HEK293 (cell line): Measurements from ENCODE around the gene EEF1A2.

Experiments
- CTCF ChIA-PET: fragments of 350-600 bp; formaldehyde crosslinking; extraction: SDS; loops from one replicate; lab custom pipeline; 2021; ENCODE audit warnings: antibody characterized with exemption; lab: Yijun Ruan, JAX
- POLR2A ChIA-PET: fragments of 300-600 bp; formaldehyde crosslinking; extraction: SDS; loops from one replicate; lab custom pipeline; 2020; ENCODE audit warnings: antibody characterized with exemption, inconsistent platforms; lab: Yijun Ruan, JAX
- H3K27ac ChIP-seq: fragments of 200-500 bp; sonication (Bioruptor generic); 2 replicates; pipeline ENCODE4 v1.5.1; 2014; ENCODE audit warnings: low read depth, low read length, control low read depth, inconsistent platforms; ENCODE audit errors: extremely low read depth
- H3K36me3 ChIP-seq, 2 experiments: fragments of 200-500 bp in 1 of 2; sonication (Bioruptor generic) in 1 of 2; 1 replicate in 1 of 2; 2 replicates in 1 of 2; pipeline ENCODE4 v1.5.1; 2014 to 2017; ENCODE audit warnings: inconsistent platforms in 2 of 2, low read length in 2 of 2; ENCODE audit not compliant: control insufficient read depth in 2 of 2, insufficient read depth in 1 of 2
- H3K4me1 ChIP-seq: fragments of 200-500 bp; sonication (Bioruptor generic); 2 replicates; pipeline ENCODE4 v1.5.1; 2014; ENCODE audit warnings: mild to moderate bottlenecking, low read length, inconsistent platforms; ENCODE audit not compliant: control insufficient read depth, insufficient read depth
- H3K4me3 ChIP-seq: 2 replicates; pipeline ENCODE4 v1.5.1; 2011; ENCODE audit warnings: low read depth, mild to moderate bottlenecking, control low read depth, low read length, moderate library complexity
- H3K9me3 ChIP-seq: fragments of 200-500 bp; sonication (Bioruptor generic); 2 replicates; pipeline ENCODE4 v1.5.1; 2014; ENCODE audit warnings: low read depth, low read length, inconsistent platforms; ENCODE audit not compliant: control insufficient read depth, insufficient read depth
- EGR2 ChIP-seq: fragments of 450-650 bp; formaldehyde crosslinking; IDR thresholded peaks from 2 replicates; pipeline ENCODE4 v1.5.1; 2016; ENCODE audit warnings: low read depth, missing biosample characterization, missing genetic modification characterization
- GLIS1 ChIP-seq: fragments of 450-650 bp; formaldehyde crosslinking; IDR thresholded peaks from 2 replicates; pipeline ENCODE4 v1.5.1; 2016; ENCODE audit warnings: missing biosample characterization, missing genetic modification characterization
- GLIS2 ChIP-seq: fragments of 450-650 bp; formaldehyde crosslinking; IDR thresholded peaks from 2 replicates; pipeline ENCODE4 v1.5.1; 2016; ENCODE audit warnings: missing biosample characterization, missing genetic modification characterization
- INSM2 ChIP-seq: fragments of 450-650 bp; formaldehyde crosslinking; IDR thresholded peaks from 2 replicates; pipeline ENCODE4 v1.5.1; 2016; ENCODE audit warnings: missing biosample characterization, missing genetic modification characterization
- ZIC2 ChIP-seq: fragments of 450-650 bp; formaldehyde crosslinking; IDR thresholded peaks from 2 replicates; pipeline ENCODE4 v1.5.1; 2016; ENCODE audit warnings: missing biosample characterization, missing genetic modification characterization
- ZNF114 ChIP-seq: fragments of 450-650 bp; formaldehyde crosslinking; IDR thresholded peaks from 2 replicates; pipeline ENCODE4 v1.5.0; 2017; ENCODE audit warnings: missing biosample characterization, missing genetic modification characterization
- ZNF121 ChIP-seq: fragments of 450-650 bp; formaldehyde crosslinking; IDR thresholded peaks from 2 replicates; pipeline ENCODE4 v1.5.1; 2016; ENCODE audit warnings: missing biosample characterization, missing genetic modification characterization
- ZNF292 ChIP-seq: fragments of 450-650 bp; formaldehyde crosslinking; IDR thresholded peaks from 2 replicates; pipeline ENCODE4 v1.5.1; 2016; ENCODE audit warnings: low read depth, missing biosample characterization, missing genetic modification characterization, borderline replicate concordance
- ZNF423 ChIP-seq: fragments of 450-650 bp; formaldehyde crosslinking; IDR thresholded peaks from 2 replicates; pipeline ENCODE4 v1.5.1; 2016; ENCODE audit warnings: missing biosample characterization, missing genetic modification characterization
- ZNF433 ChIP-seq: fragments of 450-650 bp; formaldehyde crosslinking; IDR thresholded peaks from 2 replicates; pipeline ENCODE4 v1.5.1; 2016; ENCODE audit warnings: missing biosample characterization, missing genetic modification characterization, low read depth
- ZNF548 ChIP-seq: fragments of 450-650 bp; formaldehyde crosslinking; IDR thresholded peaks from 2 replicates; pipeline ENCODE4 v1.5.1; 2016; ENCODE audit warnings: missing biosample characterization, missing genetic modification characterization
- ZNF610 ChIP-seq: fragments of 450-650 bp; formaldehyde crosslinking; IDR thresholded peaks from 2 replicates; pipeline ENCODE4 v1.5.1; 2016; ENCODE audit warnings: missing biosample characterization, missing genetic modification characterization, borderline replicate concordance
- ZNF677 ChIP-seq: fragments of 450-650 bp; IDR thresholded peaks from 2 replicates; pipeline ENCODE4 v1.5.0; 2018; ENCODE audit warnings: missing biosample characterization, mild to moderate bottlenecking, missing genetic modification characterization, moderate library complexity
- ZNF830 ChIP-seq: fragments of 450-650 bp; IDR thresholded peaks from 2 replicates; pipeline ENCODE4 v1.5.0; 2018; ENCODE audit warnings: missing biosample characterization, missing genetic modification characterization, low read depth, mild to moderate bottlenecking, moderate library complexity
- TF ChIP-seq, protein P1 (sequence below): fragments of 450-650 bp; formaldehyde crosslinking; IDR thresholded peaks from 2 replicates; pipeline ENCODE4 v1.5.1; 2016; ENCODE audit warnings: missing biosample characterization, missing genetic modification characterization
- TF ChIP-seq, protein P2 (sequence below): fragments of 450-650 bp; formaldehyde crosslinking; IDR thresholded peaks from 2 replicates; pipeline ENCODE4 v1.5.1; 2016; ENCODE audit warnings: missing biosample characterization, missing genetic modification characterization
- TF ChIP-seq, protein P3 (sequence below): fragments of 450-650 bp; formaldehyde crosslinking; IDR thresholded peaks from 2 replicates; pipeline ENCODE4 v1.5.1; 2016; ENCODE audit warnings: missing biosample characterization, missing genetic modification characterization
- TF ChIP-seq, protein P4 (sequence below): fragments of 450-650 bp; formaldehyde crosslinking; IDR thresholded peaks from 2 replicates; pipeline ENCODE4 v1.5.1; 2016; ENCODE audit warnings: missing biosample characterization, missing genetic modification characterization

The EEF1A2 gene

GRCh38 chr20:63504642-63505041 is 5.8 kb upstream of the EEF1A2 start:
- Histone ChIP-seq H3K36me3 (no peaks in the 10 kb centered on the region), H3K4me1 (no peaks in the 10 kb centered on the region), H3K9me3 (no peaks in the 10 kb centered on the region), H3K4me3 (no peak overlapping the region), H3K27ac (no peak overlapping the region)
- POLR2A ChIA-PET, result interaction anchor here (1.5 kb wide), 1 partner anchor 16 kb away, joined by 6 read pairs; the partner anchor contains the start of gene PPDPF
- CTCF ChIA-PET, result no interaction called here
- TF ChIP-seq, protein P1, sequence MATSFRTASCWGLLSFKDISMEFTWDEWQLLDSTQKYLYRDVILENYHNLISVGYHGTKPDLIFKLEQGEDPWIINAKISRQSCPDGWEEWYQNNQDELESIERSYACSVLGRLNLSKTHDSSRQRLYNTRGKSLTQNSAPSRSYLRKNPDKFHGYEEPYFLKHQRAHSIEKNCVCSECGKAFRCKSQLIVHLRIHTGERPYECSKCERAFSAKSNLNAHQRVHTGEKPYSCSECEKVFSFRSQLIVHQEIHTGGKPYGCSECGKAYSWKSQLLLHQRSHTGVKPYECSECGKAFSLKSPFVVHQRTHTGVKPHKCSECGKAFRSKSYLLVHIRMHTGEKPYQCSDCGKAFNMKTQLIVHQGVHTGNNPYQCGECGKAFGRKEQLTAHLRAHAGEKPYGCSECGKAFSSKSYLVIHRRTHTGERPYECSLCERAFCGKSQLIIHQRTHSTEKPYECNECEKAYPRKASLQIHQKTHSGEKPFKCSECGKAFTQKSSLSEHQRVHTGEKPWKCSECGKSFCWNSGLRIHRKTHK, result peak; percentile 99
- TF ChIP-seq ZNF677 (tag by site-specific recombination) (no peak), ZNF433 (no peak), GLIS2 (tag by site-specific recombination) (no peak)

- CTCF ChIA-PET, result interaction anchor here (0.7 kb wide), 1 partner anchor 287 kb away, joined by 4 read pairs; no protein-coding TSS in a partner anchor
- Histone ChIP-seq H3K9me3 (no peaks in the 10 kb centered on the region), H3K4me1 (no peaks in the 10 kb centered on the region), H3K4me3 (no peak overlapping the region), H3K36me3 (no peaks in the 10 kb centered on the region), H3K27ac (no peak overlapping the region)
- POLR2A ChIA-PET, result interaction anchor here (1.5 kb wide), 1 partner anchor 17 kb away, joined by 6 read pairs; the partner anchor contains the start of gene PPDPF
- TF ChIP-seq ZIC2 (tag by site-specific recombination), result peak; percentile 14; the same call in 1 of the 2 replicates
- peak; percentile 32; the same call in 1 of the 2 replicates for TF ChIP-seq GLIS2 (tag by site-specific recombination)
- TF ChIP-seq GLIS1 (tag by site-specific recombination), result peak; percentile 94
- TF ChIP-seq ZNF548 (tag by site-specific recombination), result no peak
Observed at GRCh38 chr20:63503524-63503923, 4.6 kb upstream of the EEF1A2 start.

- Histone ChIP-seq H3K4me1 (no peaks in the 10 kb centered on the region), H3K27ac (no peak overlapping the region), H3K4me3 (no peak overlapping the region), H3K36me3 (no peaks in the 10 kb centered on the region), H3K9me3 (no peaks in the 10 kb centered on the region)
- TF ChIP-seq, protein P2, sequence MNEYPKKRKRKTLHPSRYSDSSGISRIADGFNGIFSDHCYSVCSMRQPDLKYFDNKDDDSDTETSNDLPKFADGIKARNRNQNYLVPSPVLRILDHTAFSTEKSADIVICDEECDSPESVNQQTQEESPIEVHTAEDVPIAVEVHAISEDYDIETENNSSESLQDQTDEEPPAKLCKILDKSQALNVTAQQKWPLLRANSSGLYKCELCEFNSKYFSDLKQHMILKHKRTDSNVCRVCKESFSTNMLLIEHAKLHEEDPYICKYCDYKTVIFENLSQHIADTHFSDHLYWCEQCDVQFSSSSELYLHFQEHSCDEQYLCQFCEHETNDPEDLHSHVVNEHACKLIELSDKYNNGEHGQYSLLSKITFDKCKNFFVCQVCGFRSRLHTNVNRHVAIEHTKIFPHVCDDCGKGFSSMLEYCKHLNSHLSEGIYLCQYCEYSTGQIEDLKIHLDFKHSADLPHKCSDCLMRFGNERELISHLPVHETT (tag by site-specific recombination), result no peak
- TF ChIP-seq ZNF114 (tag by site-specific recombination) (no peak), ZIC2 (tag by site-specific recombination) (peak; percentile 87), EGR2 (tag by site-specific recombination) (no peak), INSM2 (tag by site-specific recombination) (no peak), ZNF121 (tag by site-specific recombination) (no peak), ZNF830 (tag by site-specific recombination) (no peak), ZNF423 (tag by site-specific recombination) (no peak), ZNF292 (tag by site-specific recombination) (no peak), ZNF610 (tag by site-specific recombination) (no peak), GLIS1 (tag by site-specific recombination) (peak; percentile 24; the same call in 1 of the 2 replicates)
- TF ChIP-seq, protein P3, sequence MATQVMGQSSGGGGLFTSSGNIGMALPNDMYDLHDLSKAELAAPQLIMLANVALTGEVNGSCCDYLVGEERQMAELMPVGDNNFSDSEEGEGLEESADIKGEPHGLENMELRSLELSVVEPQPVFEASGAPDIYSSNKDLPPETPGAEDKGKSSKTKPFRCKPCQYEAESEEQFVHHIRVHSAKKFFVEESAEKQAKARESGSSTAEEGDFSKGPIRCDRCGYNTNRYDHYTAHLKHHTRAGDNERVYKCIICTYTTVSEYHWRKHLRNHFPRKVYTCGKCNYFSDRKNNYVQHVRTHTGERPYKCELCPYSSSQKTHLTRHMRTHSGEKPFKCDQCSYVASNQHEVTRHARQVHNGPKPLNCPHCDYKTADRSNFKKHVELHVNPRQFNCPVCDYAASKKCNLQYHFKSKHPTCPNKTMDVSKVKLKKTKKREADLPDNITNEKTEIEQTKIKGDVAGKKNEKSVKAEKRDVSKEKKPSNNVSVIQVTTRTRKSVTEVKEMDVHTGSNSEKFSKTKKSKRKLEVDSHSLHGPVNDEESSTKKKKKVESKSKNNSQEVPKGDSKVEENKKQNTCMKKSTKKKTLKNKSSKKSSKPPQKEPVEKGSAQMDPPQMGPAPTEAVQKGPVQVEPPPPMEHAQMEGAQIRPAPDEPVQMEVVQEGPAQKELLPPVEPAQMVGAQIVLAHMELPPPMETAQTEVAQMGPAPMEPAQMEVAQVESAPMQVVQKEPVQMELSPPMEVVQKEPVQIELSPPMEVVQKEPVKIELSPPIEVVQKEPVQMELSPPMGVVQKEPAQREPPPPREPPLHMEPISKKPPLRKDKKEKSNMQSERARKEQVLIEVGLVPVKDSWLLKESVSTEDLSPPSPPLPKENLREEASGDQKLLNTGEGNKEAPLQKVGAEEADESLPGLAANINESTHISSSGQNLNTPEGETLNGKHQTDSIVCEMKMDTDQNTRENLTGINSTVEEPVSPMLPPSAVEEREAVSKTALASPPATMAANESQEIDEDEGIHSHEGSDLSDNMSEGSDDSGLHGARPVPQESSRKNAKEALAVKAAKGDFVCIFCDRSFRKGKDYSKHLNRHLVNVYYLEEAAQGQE, result no peak
- TF ChIP-seq, protein P4, sequence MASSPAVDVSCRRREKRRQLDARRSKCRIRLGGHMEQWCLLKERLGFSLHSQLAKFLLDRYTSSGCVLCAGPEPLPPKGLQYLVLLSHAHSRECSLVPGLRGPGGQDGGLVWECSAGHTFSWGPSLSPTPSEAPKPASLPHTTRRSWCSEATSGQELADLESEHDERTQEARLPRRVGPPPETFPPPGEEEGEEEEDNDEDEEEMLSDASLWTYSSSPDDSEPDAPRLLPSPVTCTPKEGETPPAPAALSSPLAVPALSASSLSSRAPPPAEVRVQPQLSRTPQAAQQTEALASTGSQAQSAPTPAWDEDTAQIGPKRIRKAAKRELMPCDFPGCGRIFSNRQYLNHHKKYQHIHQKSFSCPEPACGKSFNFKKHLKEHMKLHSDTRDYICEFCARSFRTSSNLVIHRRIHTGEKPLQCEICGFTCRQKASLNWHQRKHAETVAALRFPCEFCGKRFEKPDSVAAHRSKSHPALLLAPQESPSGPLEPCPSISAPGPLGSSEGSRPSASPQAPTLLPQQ (tag by site-specific recombination), result no peak
- POLR2A ChIA-PET, result interaction anchor here (0.7 to 0.8 kb wide), 2 partner anchors 21 to 149 kb away, joined by 3 to 4 read pairs; no protein-coding TSS in a partner anchor
- CTCF ChIA-PET, result interaction anchor here (0.6 to 0.7 kb wide), 2 partner anchors 279 to 288 kb away, joined by 3 to 4 read pairs; no protein-coding TSS in a partner anchor
Observed at GRCh38 chr20:63502671-63503172, 3.8 kb upstream of the EEF1A2 start.
